CD4-positive, alpha-beta T cell treated with Interleukin-1 beta for 1 hour (primary cell): ENCODE data around the gene C9orf152.
A peak's percentile ranks its signal among the peaks of the same experiment; 100 is the strongest.
"Not testable (repeated sequence)": the region's sequence is repeated elsewhere in the genome, so short reads cannot be mapped to it uniquely, and the experiment has no call there.

ENCODE experiments used
- DNase-seq, 2 donors: peaks; one replicate each; pipeline ENCODE4 v3.0.0-alpha.2; 2020 to 2022

Gene C9orf152

GRCh38 chr9:110214090-110214489 is 6.1 kb upstream of the C9orf152 start:
- no peak for DNase-seq

GRCh38 chr9:110213413-110214044 is 5.6 kb upstream of the C9orf152 start:
- no peak for DNase-seq

GRCh38 chr9:110207071-110207641 is 803 bp downstream of the C9orf152 start:
- DNase-seq: no peak

- no peak for DNase-seq
Measured at GRCh38 chr9:110206389-110206788, 1.6 kb downstream of the C9orf152 start.

GRCh38 chr9:110205612-110206011 is 2.3 kb downstream of the C9orf152 start:
- not testable (repeated sequence) for DNase-seq

GRCh38 chr9:110202232-110202631 is 5.7 kb downstream of the C9orf152 start:
- DNase-seq: no peak

- no peak for DNase-seq
Measured at GRCh38 chr9:110199643-110200042, 8.3 kb downstream of the C9orf152 start.

- no peak for DNase-seq
Measured at GRCh38 chr9:110198357-110198756, 9.6 kb downstream of the C9orf152 start.

GRCh38 chr9:110197330-110198187 is 10.4 kb downstream of the C9orf152 start:
- DNase-seq: no peak

- DNase-seq: not testable (repeated sequence)
Measured at GRCh38 chr9:110196084-110196499, 11.9 kb downstream of the C9orf152 start.

GRCh38 chr9:110192531-110193261 is 15.3 kb downstream of the C9orf152 start:
- no peak for DNase-seq

GRCh38 chr9:110191615-110192014 is 16.3 kb downstream of the C9orf152 start:
- DNase-seq: no peak

GRCh38 chr9:110189559-110190320 is 18.2 kb downstream of the C9orf152 start:
- DNase-seq: no peak

GRCh38 chr9:110188991-110189390 is 19.0 kb downstream of the C9orf152 start:
- no peak for DNase-seq

- DNase-seq: no peak
Measured at GRCh38 chr9:110188101-110188500, 19.9 kb downstream of the C9orf152 start.

GRCh38 chr9:110187126-110187525 is 20.8 kb downstream of the C9orf152 start:
- DNase-seq: no peak

GRCh38 chr9:110186254-110186653 is 21.7 kb downstream of the C9orf152 start:
- DNase-seq: no peak

- DNase-seq: no peak
Measured at GRCh38 chr9:110185806-110186205, 22.2 kb downstream of the C9orf152 start.

- DNase-seq: peak; percentile 38 to 50
Measured at GRCh38 chr9:110183208-110184145, 24.5 kb downstream of the C9orf152 start.

- DNase-seq: no peak
Measured at GRCh38 chr9:110180511-110181434, 27.2 kb downstream of the C9orf152 start.
